DMS 273 treated with DMSO at 0.1 percent for 48 hours (cell line): ENCODE measurements around the gene ADGRB2.
A peak's percentile ranks its signal among the peaks of the same experiment; 100 is the strongest.
"Not testable (repeated sequence)": the region's sequence is repeated elsewhere in the genome, so short reads cannot be mapped to it uniquely, and the experiment has no call there.

Experiments used
- DNase-seq: peaks from one replicate; lab custom pipeline; 2025; lab: John Stamatoyannopoulos, UW

ADGRB2 gene

DNA sequence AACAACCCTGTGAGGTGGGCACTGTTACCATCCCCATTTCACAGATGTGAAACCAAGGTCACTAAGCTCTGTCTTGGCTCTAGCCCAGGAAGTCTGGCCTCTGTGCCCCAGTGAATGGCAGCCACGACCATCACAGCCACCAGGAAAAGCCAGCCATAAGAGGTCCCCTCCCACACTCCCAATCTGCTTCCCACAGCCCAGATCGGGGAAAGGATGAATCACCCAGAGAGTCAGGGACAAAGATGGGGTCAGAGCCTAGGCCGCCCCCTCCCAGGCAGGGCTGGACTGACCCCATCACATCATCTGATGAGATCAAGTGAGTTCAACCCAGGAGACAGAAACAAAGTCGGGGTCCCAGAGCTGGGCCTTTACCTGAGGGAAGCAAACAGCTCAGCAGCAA is 37.4 kb downstream of the ADGRB2 start:
- DNase-seq = no peak

DNA sequence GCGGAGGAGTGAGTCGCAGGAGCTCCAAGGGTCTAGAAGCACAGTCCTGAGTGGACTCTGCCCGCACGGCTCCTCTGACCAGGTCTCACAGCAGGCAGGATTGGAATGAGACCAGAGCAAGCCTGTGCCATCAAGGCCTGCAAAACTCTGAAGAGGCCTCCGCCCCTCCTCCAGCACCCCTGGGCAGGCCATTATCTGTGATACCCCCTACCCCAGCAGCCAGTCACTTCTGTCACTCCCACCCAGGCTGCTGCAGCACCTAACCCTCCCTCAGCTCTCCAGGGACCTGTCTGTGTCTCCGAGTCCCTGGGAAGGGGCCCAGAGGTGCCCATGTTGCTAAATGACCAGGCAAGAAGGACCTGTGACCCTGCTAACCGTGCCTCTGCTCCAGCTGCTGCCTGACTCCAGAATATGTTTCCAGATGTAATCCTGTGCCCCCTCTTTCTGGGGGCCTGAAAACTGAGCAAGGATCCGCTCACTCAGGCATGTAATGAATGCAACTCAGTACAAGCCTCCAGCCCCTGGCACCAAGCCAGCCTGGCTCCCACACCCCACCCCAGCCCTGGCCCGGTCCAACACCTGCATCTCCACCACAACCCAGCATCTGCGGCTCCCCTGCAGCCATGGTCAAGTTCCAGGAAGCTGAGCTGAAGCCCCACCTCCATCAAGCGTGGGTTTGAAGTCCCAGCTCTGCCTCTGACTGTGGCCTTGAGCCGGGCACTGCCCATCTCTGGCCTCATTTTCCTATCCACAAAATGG is 38.2 kb downstream of the ADGRB2 start:
- peak; percentile 14 for DNase-seq

DNA sequence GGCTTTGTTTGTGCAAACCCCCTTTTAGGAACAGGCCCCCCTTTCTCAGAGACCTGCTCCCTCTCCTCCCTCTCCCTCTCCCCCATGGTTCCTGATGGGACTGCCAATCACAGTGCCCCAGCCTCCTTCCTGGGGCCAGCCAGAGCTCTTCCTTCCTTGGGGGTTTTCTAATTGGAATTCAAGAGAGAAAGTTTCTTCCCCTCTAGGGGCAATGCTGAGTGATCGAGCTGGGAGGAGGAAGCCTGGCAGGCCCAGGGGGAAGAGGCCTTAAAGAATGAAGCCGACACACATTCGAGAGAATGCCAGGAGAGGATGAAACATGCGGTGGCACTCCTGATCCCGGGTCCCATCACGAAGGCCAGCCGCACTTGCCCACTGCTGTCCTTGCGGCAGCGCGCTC is 39.0 kb downstream of the ADGRB2 start:
- no peak for DNase-seq

DNA sequence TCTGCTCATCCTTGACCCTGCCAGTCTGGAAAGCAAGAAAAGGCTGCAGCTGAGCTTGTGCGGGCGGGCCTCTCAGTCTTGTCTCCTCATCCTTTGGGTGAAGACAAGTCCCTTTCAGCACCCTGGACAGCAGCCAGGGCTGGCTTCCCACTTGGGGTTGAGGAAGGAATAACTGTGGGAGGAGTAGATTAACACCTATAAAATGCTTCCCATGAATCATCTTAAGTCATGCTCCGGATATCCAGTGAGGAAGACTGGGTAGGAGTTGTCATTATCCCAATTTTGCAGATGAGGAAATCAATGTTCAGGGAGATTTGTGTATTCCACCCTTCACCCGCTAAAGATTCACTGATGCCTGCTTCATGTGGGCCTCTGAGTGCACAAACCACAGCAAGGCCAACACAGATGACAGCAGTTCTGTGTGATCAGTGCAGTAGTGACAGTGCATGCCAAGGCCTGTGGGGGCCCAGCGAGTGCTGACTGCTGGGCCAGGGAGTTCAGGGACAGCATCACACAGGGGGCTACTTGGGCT is 40.2 kb downstream of the ADGRB2 start:
- DNase-seq = no peak

DNA sequence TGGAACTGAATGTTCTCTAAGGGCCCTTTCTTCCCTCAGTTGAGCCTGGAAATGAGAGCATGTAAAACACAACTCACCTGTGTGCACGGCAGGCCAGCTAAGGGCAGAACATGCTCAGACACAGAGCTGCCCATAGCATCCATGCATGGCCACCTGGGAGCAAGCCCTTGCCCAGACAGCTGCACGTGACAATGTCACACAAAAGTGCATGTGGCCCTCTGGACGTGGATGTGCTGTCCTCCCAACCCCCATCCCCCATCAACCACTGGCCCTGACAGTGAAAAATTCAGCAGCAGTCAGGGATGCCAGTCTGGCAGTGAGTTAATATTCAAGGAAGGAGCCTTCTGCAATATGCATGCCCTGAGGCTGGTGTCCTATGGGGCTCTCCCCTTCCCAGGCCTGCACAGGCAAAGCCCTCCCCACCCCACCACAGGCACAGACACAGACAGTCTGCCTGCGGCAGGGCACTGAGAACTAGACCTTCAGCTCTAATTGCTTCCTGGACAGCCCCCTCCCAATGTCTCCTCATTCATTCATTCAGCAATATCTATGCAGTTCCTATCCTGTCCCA is 45.7 kb downstream of the ADGRB2 start:
- no peak for DNase-seq

DNA sequence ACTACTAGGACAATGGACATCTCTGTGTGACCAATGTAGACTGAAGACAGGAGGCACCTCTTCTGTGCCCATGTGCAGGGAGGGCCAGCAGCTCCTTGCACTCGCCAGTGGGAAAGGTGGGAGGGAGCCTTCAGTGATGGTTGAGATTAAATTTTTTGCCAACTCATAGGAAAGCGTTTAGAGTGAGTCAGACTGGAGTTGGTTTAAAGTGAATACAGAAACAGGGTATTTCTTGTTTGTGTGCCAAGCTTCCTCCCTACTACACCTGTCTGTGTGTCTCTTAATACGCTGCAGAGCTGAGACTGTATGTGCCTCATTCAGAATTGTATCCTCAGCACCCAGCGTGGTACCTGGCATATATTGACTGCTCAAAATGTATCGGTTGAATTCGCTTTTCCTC is 46.8 kb downstream of the ADGRB2 start:
- no peak for DNase-seq

DNA sequence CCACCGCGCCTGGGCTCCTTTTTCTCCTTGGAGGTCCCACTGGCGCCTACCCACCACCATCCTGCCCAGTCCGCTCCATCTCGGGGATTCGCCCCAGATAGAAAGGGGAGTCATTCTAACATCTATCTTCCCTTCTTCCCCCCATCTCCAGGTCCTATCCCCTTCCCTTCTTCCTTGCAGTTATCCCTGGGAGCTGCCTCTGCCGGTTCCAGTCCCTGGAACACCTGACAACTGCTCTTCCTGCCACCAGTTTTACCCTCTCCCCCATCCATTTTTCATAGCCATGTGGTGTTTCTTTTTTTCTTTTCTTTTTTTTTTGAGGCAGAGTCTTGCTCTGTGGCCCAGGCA is 48.3 kb downstream of the ADGRB2 start:
- no peak for DNase-seq

DNA sequence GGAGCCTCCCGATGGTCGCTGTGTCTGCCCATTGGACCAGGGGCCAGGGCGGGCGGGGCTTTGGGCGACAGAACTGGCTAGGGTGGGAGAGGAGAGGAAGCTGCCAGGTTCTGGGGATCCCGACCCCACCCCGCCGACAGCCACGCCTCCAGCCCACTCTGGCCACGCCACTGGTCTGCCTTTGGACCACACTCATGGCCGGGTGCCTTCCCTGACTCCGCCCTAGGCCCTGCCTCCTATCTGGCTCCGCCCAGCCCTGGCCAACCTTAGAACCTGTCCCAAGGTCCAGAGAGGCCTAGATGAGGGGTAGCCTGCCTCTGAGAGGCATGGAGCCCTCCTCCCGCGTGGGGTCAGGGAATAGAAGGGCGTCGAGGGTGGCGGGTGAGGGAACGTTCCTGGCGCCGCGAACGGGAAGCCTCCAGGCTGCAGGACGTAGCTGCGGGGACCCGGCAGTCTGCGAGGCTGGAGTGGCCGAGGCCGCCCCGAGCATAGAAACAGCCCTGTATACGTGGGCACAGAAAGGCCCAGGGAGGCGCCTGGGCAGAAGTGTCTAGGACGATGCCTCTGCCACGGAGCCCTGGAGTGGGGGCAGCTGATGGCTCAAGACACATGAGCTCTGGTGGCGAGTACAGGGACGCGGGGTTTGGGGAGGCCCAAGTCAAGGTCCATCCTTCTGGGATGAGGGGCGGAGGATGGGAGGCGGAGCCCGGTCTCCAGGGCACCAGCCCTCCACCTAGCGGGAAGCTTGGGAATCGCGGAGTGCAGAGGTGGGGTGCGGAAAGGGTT is 48.9 kb downstream of the ADGRB2 start:
- no peak for DNase-seq

DNA sequence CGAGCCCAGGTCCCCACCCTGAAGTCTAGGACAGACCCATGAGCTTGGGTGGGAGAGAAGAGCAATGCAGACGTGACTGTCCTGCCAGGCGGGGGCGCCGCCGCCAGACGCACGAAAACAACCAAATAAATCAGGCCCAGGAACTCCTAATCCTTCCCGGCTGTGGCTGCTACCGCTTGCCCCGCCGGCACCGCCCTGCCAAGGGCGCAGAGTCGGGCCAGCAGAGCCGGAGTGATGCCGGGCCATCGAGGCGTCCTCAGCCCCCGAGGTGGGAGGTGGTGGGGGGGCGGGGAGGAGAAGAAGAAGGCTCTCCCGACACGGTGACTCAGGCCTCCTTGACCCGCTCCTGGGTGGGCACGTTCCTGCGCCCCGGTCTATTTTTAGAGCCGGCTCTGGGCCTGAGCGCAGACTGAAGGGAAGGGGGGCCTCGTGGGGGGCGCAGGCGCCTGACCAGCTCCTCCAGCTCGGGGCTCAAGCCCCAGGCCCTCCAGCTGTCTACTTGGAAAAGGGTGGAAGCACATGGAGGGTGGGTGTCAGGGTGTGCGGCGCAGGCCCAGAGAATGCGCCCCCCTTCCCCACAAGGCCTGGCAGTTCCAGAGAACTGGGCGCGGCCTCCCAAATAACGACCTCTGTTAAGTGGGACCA is 49.6 kb downstream of the ADGRB2 start:
- DNase-seq = no peak

DNA sequence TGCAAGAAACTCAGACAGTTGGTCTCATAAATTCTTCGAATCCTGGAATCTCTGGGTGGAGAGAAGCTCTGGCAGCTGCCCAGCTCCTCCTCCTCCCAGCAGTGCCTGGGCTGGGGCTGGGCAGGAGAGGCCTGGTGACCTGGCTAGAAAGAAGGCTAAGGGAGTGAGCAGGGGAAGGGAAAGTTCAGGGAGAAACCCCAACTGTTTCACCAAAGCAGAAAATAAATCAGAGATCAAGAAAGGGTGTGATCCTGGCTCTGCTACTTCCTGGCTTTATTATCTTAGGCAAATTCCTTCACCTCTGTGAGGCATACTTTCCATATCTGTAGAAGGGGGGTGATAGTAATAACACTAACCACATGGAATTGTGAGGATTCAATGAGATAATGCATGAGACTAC is 51.5 kb downstream of the ADGRB2 start:
- no peak for DNase-seq

DNA sequence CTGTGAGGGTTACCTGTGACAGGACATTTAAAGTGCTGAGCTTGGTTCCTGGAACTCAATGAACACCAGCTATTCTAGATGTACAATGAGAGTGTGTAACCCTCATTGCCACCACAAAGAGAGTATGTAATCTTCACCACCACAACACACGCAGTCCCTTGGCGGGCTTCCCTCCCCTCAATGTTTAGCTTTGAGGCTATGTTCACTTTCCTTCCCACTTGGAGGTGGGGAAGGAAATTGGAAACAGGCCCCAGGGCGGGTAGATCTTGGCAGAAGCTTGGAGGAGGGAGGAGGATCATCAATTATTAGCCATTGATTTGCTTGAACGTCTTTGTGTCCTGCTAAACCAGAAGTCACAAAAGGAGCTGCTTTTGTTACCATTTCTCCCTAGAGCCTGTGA is 52.1 kb downstream of the ADGRB2 start:
- DNase-seq = no peak

DNA sequence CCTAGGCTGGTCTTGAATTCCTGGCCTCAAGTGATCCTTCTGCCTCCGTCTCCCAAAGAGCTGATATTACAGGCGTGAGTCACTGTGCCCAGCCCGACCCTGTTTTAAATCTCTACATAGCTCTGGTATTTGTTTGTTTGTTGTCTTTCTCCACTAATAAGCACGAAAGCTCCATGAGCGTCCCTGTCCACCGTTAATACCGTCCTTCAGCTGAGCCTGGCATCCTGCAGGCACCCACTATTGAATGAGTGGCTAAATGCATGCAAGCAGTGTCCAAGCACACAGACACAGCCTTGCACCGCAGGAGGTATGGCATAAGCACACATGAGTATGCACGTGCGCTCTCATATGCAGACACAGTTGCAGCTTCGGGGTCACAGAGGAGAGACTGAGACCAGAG is 55.8 kb downstream of the ADGRB2 start:
- DNase-seq = no peak

DNA sequence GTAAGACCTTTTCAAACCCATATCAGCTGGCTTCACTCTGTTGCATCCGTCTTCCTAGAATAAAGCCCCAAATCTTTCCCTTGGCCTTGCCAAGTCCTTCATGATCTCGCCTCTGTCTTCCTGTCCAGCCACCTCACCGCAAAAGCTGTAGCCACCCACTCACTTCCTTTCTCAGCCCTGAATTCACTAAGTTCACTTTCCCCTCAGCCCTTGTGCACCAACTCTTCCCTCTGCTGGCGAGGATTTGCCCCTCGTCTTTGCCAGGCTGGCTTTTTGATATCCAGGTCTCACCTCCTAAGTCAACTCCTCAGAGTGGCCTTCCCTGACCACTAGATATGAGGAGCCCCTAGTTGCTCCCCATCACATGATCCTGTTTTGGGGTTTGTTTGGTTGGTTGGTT is 56.4 kb downstream of the ADGRB2 start:
- no peak for DNase-seq

DNA sequence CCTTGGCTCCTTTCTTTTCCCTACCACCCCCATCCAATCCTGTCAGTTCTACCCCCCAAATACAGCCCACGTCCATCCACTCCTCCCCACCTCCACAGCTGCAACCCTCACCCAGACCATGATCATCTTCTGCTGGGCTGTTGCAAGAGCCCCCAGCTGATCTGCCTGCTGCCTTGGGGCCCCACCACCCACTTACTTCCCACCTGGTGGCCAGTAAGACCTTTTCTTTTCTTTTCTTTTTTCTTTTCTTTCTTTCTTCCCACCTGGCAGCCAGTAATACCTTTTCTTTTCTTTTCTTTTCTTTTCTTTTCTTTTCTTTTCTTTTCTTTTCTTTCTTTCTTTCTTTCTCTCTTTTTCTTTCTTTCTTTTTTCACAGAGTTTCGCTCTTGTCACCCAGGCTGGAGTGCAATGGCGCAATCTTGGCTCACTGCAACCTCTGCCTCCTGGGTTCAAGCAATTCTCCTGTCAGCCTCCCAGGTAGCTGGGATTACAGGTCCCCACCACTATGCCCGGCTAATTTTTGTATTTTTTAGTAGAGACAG is 57.0 kb downstream of the ADGRB2 start:
- not testable (repeated sequence) for DNase-seq

DNA sequence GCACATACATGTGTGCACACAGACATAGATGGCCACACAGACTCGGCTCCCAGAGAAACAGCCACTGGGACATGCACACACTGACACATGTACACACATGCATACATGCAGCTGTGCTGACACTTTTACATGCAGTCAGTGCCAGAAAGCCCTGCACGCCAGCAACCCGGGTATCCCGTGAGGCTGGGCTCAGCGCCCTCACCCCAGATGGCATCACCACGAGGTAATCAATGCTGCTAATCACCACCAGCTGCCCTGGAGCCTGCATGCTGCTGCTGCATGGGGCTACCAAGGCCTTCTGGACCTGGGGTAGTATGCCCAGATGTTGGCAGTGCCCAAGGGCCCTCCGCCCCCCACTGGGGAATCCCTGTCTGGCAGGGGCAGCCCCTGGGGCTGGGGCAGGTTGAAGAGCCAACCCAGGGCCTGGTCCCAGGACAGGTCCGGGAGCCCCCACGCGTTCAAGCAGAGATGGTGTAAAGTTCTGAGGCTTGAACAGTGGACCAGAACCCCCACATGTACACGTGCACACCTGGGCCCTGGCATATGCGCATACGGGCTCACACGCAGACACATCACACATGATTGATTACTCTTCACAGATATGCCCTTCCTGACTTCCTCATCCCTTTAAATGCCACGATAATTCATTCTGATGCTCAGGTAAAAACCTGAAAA is 57.6 kb downstream of the ADGRB2 start:
- peak; percentile 72 for DNase-seq

DNA sequence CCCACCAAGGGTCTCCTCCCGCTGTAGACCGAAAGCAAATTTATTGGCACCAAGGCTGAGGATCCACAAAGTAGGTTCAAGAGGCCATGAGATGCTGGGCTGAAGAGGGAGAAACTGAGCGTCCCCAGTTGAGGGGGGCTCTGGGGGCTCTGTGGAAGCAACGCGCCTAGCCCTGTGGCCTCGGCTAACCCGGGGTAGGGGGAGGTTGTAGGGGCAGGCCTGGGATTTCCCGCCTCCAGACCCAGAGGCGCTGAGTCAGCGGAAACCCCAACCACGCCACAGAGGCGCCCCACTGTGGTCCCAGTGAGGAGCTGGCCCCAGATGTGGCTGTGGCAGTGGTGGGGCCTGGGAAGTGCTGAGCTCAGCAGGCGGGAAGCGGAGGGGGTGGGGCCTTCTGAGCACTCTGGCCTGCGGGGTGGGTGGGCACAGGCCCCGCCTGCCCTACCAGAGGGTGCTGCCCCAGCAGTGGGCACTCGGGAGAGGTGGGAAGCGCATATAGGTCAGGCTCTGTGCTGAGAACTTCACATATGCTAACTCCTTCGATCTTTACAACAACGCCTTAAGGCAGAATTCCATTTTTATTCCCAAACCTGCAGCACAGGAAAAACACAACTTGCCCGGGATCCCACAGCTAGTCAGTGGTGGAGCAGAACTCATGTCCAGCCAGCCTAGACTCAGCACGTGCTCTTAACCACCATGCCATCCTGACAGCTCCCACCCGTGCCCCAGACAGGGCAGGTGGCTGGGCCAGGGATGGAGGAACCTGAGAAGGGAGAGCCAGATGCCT is 58.9 kb downstream of the ADGRB2 start:
- no peak for DNase-seq

DNA sequence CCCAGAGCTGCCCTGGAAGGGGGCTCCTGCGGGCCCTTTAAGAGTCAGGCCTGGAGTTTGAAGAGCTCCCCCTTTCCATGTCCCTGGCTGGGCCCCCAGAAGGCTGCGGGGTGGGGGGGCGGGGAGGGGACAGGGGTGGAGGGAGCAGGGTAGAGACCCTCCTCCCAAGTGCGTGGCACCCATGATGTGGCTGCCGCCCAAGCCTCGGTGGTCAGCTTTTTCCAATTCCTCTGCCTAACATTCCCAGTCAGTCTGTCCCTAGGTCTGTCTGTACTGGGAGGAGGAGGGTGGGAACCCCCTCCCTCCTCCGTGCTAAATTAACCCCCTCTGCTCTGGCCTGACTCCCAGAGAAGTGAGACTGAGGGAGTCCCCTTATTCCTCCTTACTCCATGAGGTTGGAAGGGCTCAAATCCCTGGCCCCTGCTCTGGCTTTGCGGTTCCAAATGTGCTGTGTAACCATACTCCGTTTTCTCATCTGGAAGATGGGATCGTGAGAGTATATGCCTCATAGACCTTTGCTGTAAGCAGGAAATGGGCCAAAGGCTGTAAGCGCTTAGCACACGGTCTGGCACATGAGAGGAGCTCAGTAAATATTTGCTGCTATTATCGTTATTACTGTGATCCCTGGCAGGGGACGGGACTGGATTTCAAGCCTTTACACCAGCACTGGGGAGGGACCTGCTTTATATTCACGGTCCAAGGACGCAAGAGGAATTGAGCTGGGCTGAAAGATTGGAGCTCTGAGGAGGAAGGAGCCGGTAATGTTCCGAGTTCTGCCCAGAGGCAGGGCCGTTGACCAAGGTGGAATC is 59.7 kb downstream of the ADGRB2 start:
- DNase-seq = no peak

DNA sequence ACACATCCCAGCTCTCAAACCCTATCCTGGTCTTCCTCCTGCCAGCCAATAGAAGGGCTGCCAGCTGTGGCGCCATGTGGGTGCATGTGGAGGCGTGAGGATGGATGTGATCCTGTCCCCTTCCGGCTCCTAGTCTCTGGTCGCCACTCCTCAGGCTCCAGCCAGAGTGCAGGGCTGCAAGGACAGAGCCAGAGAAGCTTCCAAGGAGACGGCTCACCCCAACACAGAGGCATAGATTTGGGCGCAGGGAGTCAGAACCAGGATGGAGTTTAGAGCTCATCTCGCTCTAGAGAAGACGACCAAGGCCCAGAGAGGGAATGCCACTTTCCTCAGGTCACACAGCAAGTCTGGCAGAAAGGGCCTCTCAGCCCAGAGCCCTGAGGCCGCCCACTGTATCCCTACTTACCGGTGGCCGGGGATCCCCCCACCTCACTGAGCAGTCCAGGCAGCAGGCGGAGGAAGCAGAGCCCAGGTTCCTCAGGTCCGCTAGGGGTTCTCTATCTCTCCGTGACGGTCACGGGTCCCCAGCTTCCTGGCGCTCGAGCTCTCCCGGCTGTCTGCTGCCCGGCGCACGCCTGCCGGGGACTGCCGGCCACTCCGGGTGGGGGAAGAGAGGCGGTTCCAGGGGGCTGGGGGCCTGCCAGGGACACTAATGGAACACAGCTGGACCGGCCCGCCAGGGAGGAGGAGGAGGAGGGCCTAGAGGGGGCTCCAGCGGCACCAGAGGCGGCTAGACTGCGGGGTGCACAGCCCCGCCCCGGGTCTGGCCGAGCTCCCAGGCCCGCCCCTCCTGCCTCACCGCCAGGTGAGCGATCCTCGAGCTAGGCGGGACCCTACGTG is 60.5 kb downstream of the ADGRB2 start, which contains the start of gene COL16A1:
TSS of gene COL16A1 (minus strand) at position 587 of the 840 bp plus-strand sequence. CDS start 1,824 bp downstream, outside the sequence.
- DNase-seq = no peak

DNA sequence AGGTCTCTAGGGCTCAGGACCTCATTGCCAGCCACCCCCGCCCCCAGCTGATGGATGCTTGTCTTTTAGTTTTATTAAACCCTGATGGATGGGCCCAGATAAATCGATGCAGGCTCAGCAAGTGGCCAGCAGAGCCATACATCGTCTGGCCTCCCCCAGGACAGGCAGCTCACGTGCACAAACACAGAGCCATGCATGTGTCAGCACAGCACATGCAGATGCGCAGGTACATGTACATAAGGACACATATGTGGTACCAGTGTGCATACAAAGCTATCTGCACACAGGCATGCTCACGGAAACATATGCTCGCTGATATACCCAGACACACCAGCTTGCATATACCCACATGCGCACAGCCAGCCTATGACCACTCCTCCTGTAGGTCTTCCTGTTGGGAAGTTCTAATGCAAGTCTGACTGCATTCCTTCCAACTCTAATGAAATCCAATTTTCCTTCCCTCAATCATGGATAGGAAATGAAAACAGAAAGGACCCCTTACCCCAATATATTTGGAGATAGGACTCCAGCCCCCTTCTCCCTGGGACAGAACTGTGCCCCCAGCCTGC is 61.2 kb downstream of the ADGRB2 start:
- DNase-seq = no peak
